Measurements from ENCODE around the gene LAMA2. TPM values are rescaled to one million over a fixed set of nuclear protein-coding genes. Genes with fewer than 3 reads are reported as not detected.

Gene LAMA2
- polyA plus RNA-seq, 12 donors, result 96.1 to 182 (median 156) TPM

GRCh38 chr6:129516787-129517186 lies 633.8 kb downstream of the LAMA2 start:
- no peak for DNase-seq

GRCh38 chr6:129517288-129517687 lies 634.4 kb downstream of the LAMA2 start:
- no peak for DNase-seq

DNA sequence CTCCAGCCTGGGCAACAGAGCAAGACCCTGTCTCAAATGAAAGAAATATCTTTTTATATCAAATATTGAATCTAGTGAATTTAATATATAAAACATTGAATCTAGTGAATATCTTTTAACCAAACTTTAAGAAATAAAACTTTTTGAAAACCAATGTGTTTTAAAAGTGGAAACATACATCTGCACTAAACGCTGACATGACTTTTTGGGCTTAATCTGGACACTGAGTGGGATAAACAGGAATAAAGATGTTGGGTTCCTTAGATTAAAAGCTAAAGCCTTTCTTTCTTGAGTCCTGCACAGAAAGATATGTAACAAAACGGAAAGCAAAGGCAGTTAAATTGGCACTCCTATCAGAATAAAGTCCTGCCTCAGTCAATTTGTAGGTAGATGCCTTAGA lies 636.8 kb downstream of the LAMA2 start:
- DNase-seq, result no peak

DNA sequence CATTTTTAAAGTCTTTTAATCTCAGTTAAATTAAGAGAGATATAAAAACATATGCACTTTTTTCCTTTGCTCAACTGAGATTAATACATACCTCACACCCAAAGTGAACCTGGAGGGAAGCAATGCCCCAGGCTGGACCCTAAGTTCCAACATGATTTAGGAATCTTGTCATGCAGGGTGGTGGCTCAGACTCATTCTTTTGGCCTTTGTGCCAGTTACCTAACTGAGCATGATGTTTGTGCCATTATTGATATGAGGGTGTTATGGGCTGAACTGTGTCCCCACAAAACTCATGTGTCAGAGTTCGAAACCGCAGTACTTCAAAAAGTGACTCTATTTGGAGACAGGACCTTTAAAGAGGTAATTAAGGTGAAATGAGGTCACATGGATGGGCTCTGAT lies 639.0 kb downstream of the LAMA2 start:
- no peak for DNase-seq

DNA sequence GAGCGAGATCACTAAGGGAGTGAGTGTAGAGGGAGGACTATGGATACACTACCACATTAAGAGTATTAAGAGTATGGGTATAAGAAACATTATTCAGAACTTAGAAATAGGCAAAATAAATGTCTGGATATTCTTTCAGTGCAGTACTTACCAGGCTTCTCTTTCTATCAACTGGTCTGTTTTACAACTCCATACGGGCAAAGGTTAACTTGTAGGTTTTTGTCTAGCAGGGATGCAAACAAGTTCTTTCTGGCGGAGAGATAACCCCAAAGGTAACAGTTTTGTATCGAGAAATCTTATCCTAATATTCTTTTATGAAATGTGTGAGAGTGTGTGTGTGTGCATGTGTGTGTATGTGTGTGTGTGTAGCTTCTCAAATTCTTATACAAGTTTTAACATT lies 640.9 kb downstream of the LAMA2 start:
- no peak for DNase-seq

DNA sequence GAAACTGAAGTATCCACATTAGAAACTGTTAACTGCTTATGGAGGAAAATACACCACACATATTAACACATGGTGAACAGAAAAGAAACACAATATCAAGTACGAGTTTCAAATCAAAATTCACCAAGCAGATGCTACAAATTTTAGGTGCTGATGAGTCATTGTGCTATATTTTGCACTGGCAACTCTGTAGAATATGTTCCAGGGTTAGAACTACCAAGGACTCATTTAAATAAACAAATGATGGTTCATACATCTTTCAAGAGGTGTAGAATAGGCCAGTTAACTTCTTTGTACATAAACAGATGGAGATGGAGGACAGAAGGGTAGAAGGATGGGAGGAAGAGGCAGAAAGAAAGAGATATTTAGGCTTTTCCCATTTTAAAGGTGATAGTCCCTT lies 642.1 kb downstream of the LAMA2 start:
- DNase-seq, result no peak

- DNase-seq, result no peak
These were observed 652.0 kb downstream of the LAMA2 start for GRCh38 chr6:129534926-129535325.

DNA sequence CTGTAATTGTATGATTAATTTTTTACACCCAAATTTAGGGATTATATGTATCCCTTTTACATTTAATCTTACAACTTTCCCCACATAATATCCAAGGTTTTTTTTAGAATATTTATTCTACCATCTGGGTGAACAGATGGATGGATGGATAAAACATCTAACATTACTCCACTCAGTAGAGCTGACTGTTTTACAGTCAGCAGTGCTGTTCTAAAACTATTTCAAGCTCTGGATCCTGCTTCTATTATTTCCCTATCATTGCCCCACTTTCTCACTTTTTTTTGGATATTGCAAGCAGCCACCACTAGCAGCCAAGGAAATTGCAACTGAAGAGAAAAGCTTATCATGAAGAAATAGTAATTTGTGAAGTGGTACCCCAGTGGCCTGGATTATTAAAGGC lies 653.3 kb downstream of the LAMA2 start:
- DNase-seq, result no peak

DNA sequence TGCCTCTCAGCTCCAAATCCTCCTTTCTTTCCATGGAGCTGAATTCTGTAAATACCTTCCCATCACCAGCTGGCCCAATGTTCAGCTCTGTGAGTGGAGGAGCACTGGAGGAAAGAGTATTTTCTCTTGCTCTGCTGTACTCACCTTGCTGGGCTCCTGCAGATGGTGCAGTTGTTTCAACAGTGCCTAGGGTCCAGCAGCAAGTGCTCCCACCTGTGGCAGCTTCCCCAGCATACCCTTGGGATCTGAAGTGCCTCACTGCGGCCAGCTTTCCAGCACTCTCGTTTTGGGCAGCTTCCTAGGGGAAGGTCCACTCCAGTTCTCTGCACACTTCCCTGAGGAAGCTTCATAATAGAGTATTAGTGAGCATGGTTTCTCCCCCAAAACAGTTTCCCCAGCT lies 656.1 kb downstream of the LAMA2 start:
- DNase-seq, result no peak

- DNase-seq, result no peak
These were observed 659.8 kb downstream of the LAMA2 start for GRCh38 chr6:129542705-129543104.

DNA sequence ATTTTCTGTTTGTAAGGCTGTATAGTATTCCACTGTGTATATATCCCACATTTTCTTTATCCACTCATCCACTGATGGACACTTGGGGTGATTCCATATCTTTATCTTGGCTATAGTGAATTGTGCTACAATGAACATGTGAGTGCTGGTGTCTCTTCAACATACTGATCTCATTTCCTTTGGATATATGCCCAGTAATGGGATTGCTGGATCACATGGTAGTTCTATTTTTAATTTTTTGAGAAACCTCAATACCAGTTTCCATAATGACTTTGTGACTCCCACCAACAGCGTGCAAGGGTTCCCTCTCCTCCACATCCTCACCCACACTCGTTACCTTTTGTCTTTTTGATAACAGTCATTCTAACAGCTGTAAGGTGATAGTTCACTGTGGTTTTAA lies 661.0 kb downstream of the LAMA2 start:
- no peak for DNase-seq

- no peak for DNase-seq
These were observed 662.1 kb downstream of the LAMA2 start for GRCh38 chr6:129544892-129545612.

DNA sequence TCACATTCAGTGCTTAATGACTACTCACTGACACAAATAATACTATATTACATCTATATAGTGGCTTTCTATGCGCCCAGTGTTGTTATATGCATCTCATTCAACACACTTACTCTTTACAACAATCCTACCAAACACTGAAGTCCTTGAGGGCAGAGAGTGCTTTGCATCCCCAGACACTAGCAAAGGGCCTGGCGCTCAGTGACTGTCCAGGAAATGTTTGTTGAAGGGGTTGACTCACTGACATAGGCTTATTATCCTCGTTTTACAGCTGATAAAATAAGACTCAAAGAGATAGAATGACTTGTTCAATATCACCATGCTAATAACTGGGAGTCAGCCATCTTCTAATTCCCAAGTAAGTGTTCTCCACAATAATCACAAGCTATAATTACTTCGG lies 663.8 kb downstream of the LAMA2 start:
- no peak for DNase-seq

DNA sequence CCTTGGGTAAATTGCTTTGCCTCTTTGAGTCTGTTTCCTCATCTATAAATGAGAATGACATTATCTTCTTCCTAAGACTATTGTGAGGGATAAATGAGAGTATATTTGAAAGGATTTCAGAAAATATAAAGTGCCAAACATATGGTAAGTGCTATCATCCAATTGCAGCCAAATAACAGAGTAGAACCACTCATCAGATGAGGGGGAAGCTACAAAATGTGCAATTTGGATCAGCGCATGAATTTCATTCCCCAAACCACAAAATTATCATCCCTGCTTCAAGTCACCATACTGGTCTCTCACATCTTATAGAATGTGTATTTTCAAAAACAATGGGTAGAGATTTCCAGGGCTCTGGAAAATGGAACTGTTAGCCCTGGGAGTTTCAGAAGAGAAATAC lies 668.5 kb downstream of the LAMA2 start:
- no peak for DNase-seq

- DNase-seq, result no peak
These were observed 669.5 kb downstream of the LAMA2 start for GRCh38 chr6:129552413-129552812.

GRCh38 chr6:129555206-129555832 lies 672.4 kb downstream of the LAMA2 start:
- DNase-seq, result no peak

DNA sequence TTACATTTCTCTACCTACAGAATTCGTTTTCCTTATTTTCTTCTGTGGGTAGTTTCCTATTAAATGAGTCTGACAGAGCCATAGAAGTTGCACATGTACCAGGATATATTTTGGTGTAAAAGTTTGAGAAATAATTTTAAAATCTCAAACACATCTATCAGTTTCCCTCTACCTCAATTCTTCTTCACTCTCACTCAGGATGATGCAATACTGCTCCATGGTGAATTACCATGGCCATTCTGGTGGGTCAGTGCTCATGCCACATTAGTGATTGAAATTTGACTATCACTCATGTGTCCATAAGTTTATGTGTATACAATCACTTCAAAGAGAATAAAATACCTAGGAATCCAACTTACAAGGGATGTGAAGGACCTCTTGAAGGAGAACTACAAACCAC lies 675.3 kb downstream of the LAMA2 start:
- no peak for DNase-seq

- no peak for DNase-seq
These were observed 682.4 kb downstream of the LAMA2 start for GRCh38 chr6:129565366-129565765.

DNA sequence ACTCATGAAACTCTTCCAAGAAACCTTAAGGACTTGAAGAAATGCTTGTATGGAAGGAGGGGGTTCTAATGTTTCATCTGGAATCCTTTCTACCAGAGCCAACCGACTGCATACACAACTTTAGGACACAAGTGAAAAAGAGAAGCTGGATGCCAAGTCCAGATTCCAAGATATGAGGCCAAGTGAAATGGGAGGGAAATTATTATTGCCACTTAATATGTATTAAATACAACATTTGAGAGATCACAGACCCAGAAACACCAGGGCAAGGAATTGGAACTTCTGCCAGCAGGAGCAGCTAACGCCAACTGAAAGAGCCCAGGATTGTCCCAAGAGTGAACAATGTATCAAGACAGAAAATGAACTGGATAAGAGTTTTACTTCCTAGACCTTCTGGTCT lies 682.9 kb downstream of the LAMA2 start:
- DNase-seq, result peak; percentile 4

All from muscle of arm (tissue), 12 donors.